HepG2 (cell line): Measurements from ENCODE around the gene DDRGK1. TPM values are rescaled to one million over a fixed set of nuclear protein-coding genes. Genes with fewer than 3 reads are reported as not detected.

Experiments
- AHDC1 ChIP-seq: sonication (generic); formaldehyde crosslinking; IDR thresholded peaks from 2 replicates; pipeline ENCODE4 v1.5.1; 2020; ENCODE audit warnings: mild to moderate bottlenecking, missing genetic modification reagents, borderline replicate concordance
- ARID2 ChIP-seq: sonication (generic); formaldehyde crosslinking; IDR thresholded peaks from 2 replicates; pipeline ENCODE4 v1.8.1; 2022; ENCODE audit warnings: mild to moderate bottlenecking, missing genetic modification reagents, borderline replicate concordance
- CEBPB ChIP-seq: IDR thresholded peaks from 2 replicates; pipeline ENCODE4 v1.6.1; 2011; ENCODE audit warnings: low read depth, low read length, improper control_type of control experiment, borderline replicate concordance
- GPN1 ChIP-seq: sonication (generic); formaldehyde crosslinking; IDR thresholded peaks from 2 replicates; pipeline ENCODE4 v1.5.1; 2020; ENCODE audit warnings: missing genetic modification reagents, borderline replicate concordance
- MAFK ChIP-seq, 2 experiments: IDR thresholded peaks in 1 of 2; conservative IDR thresholded peaks in 1 of 2; 2 replicates each; pipeline ENCODE4 v1.6.1; 2011; ENCODE audit warnings: improper control_type of control experiment in 2 of 2, low read length in 2 of 2
- MLXIP ChIP-seq: sonication (generic); formaldehyde crosslinking; IDR thresholded peaks from 2 replicates; pipeline ENCODE4 v1.9.0; 2021; ENCODE audit warnings: missing genetic modification reagents, borderline replicate concordance
- PRDM15 ChIP-seq: sonication (generic); formaldehyde crosslinking; IDR thresholded peaks from 2 replicates; pipeline ENCODE4 v1.4.0; 2020; ENCODE audit warnings: missing genetic modification reagents
- REXO4 ChIP-seq: sonication (generic); formaldehyde crosslinking; IDR thresholded peaks from 2 replicates; pipeline ENCODE4 v1.8.0; 2022; ENCODE audit warnings: missing genetic modification reagents, mild to moderate bottlenecking, borderline replicate concordance
- SCMH1 ChIP-seq: sonication (generic); formaldehyde crosslinking; IDR thresholded peaks from 2 replicates; pipeline ENCODE4 v1.9.0; 2021; ENCODE audit warnings: missing genetic modification reagents, mild to moderate bottlenecking, borderline replicate concordance
- SNAPC2 ChIP-seq: sonication (generic); formaldehyde crosslinking; IDR thresholded peaks from 2 replicates; pipeline ENCODE4 v1.8.1; 2022; ENCODE audit warnings: mild to moderate bottlenecking, missing genetic modification reagents
- TGIF2 ChIP-seq: IDR thresholded peaks from 2 replicates; pipeline ENCODE4 v1.6.1; 2016; ENCODE audit warnings: control low read depth, missing compliant biosample characterization
- ZBTB7A ChIP-seq: sonication (generic); formaldehyde crosslinking; IDR thresholded peaks from 2 replicates; pipeline ENCODE4 v1.8.0; 2022; ENCODE audit warnings: mild to moderate bottlenecking, missing genetic modification reagents
- ZFP36 ChIP-seq: fragments of 150-350 bp; IDR thresholded peaks from 2 replicates; pipeline ENCODE4 v1.6.1; 2018; ENCODE audit warnings: borderline replicate concordance, low read length, low read depth; ENCODE audit not compliant: partially characterized antibody
- ZMYM3 ChIP-seq: sonication (generic); formaldehyde crosslinking; IDR thresholded peaks from 2 replicates; pipeline ENCODE4 v1.5.1; 2020; ENCODE audit warnings: mild to moderate bottlenecking, missing genetic modification reagents
- ZNF207 ChIP-seq: fragments of 450-650 bp; IDR thresholded peaks from 2 replicates; pipeline ENCODE4 v1.6.1; 2016; ENCODE audit warnings: antibody characterized with exemption, borderline replicate concordance
- ZNF572 ChIP-seq: sonication (generic); formaldehyde crosslinking; IDR thresholded peaks from 2 replicates; pipeline ENCODE4 v1.5.1; 2020; ENCODE audit warnings: mild to moderate bottlenecking, missing genetic modification reagents
- ZSCAN22 ChIP-seq: sonication (generic); formaldehyde crosslinking; IDR thresholded peaks from 2 replicates; pipeline ENCODE4 v1.4.0; 2020; ENCODE audit warnings: mild to moderate bottlenecking, missing genetic modification reagents
- polyA plus RNA-seq, 8 experiments: library from polyadenylated mRNA; depleted of rRNA in 3 of 8; stranded (reverse) in 7 of 8; unstranded in 1 of 8; fragments of >200 nt; fragmentation: Illumina TruSeq in 4 of 8; extraction: Trizol in 4 of 8; gene quantifications; 2 replicates each; pipeline versions ENCODE4 v1.2.1 to v1.2.3, GENCODE V29; 2011 to 2016; ENCODE audit warnings: low read depth in 4 of 8, missing spikeins in 1 of 8, mixed read lengths in 1 of 8; ENCODE audit not compliant: insufficient read depth in 1 of 8
- total RNA-seq, 5 experiments: library from RNA; depleted of rRNA; stranded (reverse); fragments of >200 nt; fragmentation: Illumina TruSeq; extraction: Trizol; gene quantifications; 2 replicates each; pipeline ENCODE4 v1.2.3, GENCODE V29; 2016; ENCODE audit warnings: low read depth in 1 of 5

DDRGK1 gene
- total and polyA plus RNA-seq, 2 of the 13 experiments (the other 11 are each of a cell fraction or from before 2014, with no cell fraction given): 96.7 to 149 TPM

- TF ChIP-seq GPN1 (no peak), MAFK (conservative IDR thresholded peaks at IDR 0.05 in 1 of 2, IDR thresholded peaks at IDR 0.05 in 1 of 2; ENCODE audit: low read length in 2 of 2) (no peak), ARID2 (CRISPR knock-in tag) (peak; percentile 93; the same call in 1 of the 2 replicates), PRDM15 (CRISPR knock-in tag) (peak; percentile 85), ZNF207 (no peak), SNAPC2 (CRISPR knock-in tag) (peak; percentile 89), MLXIP (CRISPR knock-in tag) (peak; percentile 45; the same call in 1 of the 2 replicates), ZSCAN22 (CRISPR knock-in tag) (no peak), CEBPB (peak; percentile 98), REXO4 (CRISPR knock-in tag) (no peak), ZFP36 (no peak), SCMH1 (CRISPR knock-in tag) (no peak), TGIF2 (CRISPR knock-in tag) (peak; percentile 87), ZNF572 (CRISPR knock-in tag) (peak; percentile 42; the same call in 1 of the 2 replicates), ZMYM3 (CRISPR knock-in tag) (no peak), AHDC1 (CRISPR knock-in tag) (peak; percentile 44), ZBTB7A (CRISPR knock-in tag) (no peak)
Observed at GRCh38 chr20:3204124-3204794, at the start of gene DDRGK1 (continued).
